ENCODE results near the gene ERRFI1.
"Not testable (repeated sequence)": the region's sequence is repeated elsewhere in the genome, so short reads cannot be mapped to it uniquely, and the experiment has no call there.

Gene ERRFI1

GRCh38 chr1:7975212-7975865 lies 50.8 kb downstream of the ERRFI1 start:
- DNase-seq (ENCODE audit: extremely low read depth in 1 of 2, low read depth in 1 of 2): no peak

GRCh38 chr1:7973086-7973485 lies 53.0 kb downstream of the ERRFI1 start:
- DNase-seq (ENCODE audit: extremely low read depth in 1 of 2, low read depth in 1 of 2): no peak

GRCh38 chr1:7972285-7972684 lies 53.8 kb downstream of the ERRFI1 start:
- no peak for DNase-seq (ENCODE audit: extremely low read depth in 1 of 2, low read depth in 1 of 2)

GRCh38 chr1:7971024-7971423 lies 55.1 kb downstream of the ERRFI1 start:
- DNase-seq (ENCODE audit: extremely low read depth in 1 of 2, low read depth in 1 of 2): no peak

GRCh38 chr1:7970246-7970645 lies 55.9 kb downstream of the ERRFI1 start:
- DNase-seq (ENCODE audit: extremely low read depth in 1 of 2, low read depth in 1 of 2): no peak

GRCh38 chr1:7967651-7968050 lies 58.5 kb downstream of the ERRFI1 start:
- DNase-seq (ENCODE audit: extremely low read depth in 1 of 2, low read depth in 1 of 2): no peak

GRCh38 chr1:7967196-7967595 lies 58.9 kb downstream of the ERRFI1 start:
- no peak for DNase-seq (ENCODE audit: extremely low read depth in 1 of 2, low read depth in 1 of 2)

- DNase-seq (ENCODE audit: extremely low read depth in 1 of 2, low read depth in 1 of 2): no peak
Measured at GRCh38 chr1:7964476-7964875, 61.6 kb downstream of the ERRFI1 start.

GRCh38 chr1:7963841-7964240 lies 62.3 kb downstream of the ERRFI1 start:
- not testable (repeated sequence) for DNase-seq (ENCODE audit: extremely low read depth in 1 of 2, low read depth in 1 of 2)

- not testable (repeated sequence) for DNase-seq (ENCODE audit: extremely low read depth in 1 of 2, low read depth in 1 of 2)
Measured at GRCh38 chr1:7963378-7963730, 62.8 kb downstream of the ERRFI1 start.

GRCh38 chr1:7962636-7963377 lies 63.3 kb downstream of the ERRFI1 start:
- no peak for DNase-seq (ENCODE audit: extremely low read depth in 1 of 2, low read depth in 1 of 2)

- DNase-seq (ENCODE audit: extremely low read depth in 1 of 2, low read depth in 1 of 2): no peak
Measured at GRCh38 chr1:7962014-7962335, 64.1 kb downstream of the ERRFI1 start.

Data from activated CD8-positive, alpha-beta memory T cell treated with anti-CD3 and anti-CD28 coated beads for 1 hour (primary cell).